ENCODE measurements around the gene ARSG.
A peak's percentile ranks its signal among the peaks of the same experiment; 100 is the strongest.

ARSG gene

DNA sequence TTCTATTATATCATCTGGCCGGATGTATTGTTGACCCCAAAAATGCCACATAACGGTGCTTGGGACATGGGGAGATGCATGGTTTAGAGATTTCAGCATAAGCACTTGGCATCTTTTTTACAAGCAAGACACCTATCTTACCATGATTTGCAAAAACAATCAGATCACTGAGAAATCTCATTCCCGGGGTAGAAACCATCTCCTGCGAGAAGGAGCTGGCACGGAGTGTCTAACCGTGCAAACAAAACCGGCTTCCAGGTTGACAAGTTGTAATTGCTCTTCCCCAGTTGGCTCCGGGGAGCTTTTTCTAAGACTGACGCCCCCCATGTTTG lies 1.4 kb upstream of the ARSG start:
- Histone ChIP-seq H3K4me1 (ENCODE audit: control insufficient read depth, low read length) (peaks cover 53% of the 10 kb centered on the region), H3K9me2 (replicated peaks; ENCODE audit: control insufficient read depth, low read length) (no peaks in the 10 kb centered on the region), H3F3A (ENCODE audit: control insufficient read depth, insufficient read depth) (peaks cover 24% of the 10 kb centered on the region), H3K4me3 (ENCODE audit: low read length) (peak overlapping the region; percentile 97), H4K20me1 (ENCODE audit: control insufficient read depth, insufficient read depth, low read depth, low read length) (no peaks in the 10 kb centered on the region), H3K36me3 (ENCODE audit: control insufficient read depth, low read length) (peaks cover 42% of the 10 kb centered on the region), H3K27ac (ENCODE audit: low read depth, low read length) (peak overlapping the region; percentile 97), H3K27me3 (ENCODE audit: control insufficient read depth, low read length) (no peaks in the 10 kb centered on the region), H3K4me2 (ENCODE audit: low read length) (peak overlapping the region; percentile 89), H3K9me3 (ENCODE audit: control insufficient read depth, insufficient read depth, low read length) (no peaks in the 10 kb centered on the region), H3K79me2 (ENCODE audit: control insufficient read depth, low read length) (peaks cover 77% of the 10 kb centered on the region)
- TF ChIP-seq, protein P1, sequence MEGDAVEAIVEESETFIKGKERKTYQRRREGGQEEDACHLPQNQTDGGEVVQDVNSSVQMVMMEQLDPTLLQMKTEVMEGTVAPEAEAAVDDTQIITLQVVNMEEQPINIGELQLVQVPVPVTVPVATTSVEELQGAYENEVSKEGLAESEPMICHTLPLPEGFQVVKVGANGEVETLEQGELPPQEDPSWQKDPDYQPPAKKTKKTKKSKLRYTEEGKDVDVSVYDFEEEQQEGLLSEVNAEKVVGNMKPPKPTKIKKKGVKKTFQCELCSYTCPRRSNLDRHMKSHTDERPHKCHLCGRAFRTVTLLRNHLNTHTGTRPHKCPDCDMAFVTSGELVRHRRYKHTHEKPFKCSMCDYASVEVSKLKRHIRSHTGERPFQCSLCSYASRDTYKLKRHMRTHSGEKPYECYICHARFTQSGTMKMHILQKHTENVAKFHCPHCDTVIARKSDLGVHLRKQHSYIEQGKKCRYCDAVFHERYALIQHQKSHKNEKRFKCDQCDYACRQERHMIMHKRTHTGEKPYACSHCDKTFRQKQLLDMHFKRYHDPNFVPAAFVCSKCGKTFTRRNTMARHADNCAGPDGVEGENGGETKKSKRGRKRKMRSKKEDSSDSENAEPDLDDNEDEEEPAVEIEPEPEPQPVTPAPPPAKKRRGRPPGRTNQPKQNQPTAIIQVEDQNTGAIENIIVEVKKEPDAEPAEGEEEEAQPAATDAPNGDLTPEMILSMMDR (IDR thresholded peaks at IDR 0.05; ENCODE audit: low read depth, low read length, poor library complexity, severe bottlenecking) = no peak
- no peak for TF ChIP-seq EZH2phosphoT487 (IDR thresholded peaks at IDR 0.05; ENCODE audit: borderline replicate concordance, low read length)

DNA sequence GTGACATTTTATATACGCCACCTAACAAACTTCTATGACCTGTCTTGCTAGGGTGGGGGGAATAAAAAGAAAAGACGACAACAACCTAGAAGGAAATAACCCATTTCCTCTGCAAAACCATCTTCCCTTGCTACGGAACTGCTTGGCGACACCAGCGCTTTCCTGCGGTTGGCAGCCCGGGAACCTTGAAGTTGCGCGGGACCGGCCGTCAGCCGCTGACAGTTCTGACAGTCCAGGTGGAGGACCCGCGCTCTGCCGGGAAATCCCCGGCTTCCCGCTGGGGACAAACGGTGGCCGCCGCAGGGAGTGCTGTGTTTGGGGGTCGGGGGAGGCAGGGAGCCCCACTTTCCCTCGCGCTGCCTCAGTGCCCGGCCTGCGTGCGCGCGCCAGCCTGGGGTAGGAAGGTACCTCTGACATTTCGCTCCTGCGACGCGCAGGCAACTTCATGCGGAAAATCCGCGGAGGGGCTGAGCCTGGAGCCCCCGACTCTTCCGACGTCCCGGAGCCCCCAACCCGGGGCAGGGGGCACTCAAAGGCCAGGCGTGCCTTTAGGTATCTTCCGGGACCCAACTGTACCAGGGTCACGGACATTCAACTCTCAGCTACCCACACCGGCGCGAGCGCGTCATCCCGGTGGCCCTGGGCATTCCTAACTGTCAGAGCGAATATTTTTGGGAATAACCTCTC lies 884 bp upstream of the ARSG start:
- Histone ChIP-seq H3K9me2 (replicated peaks; ENCODE audit: control insufficient read depth, low read length) (no peaks in the 10 kb centered on the region), H3K4me1 (ENCODE audit: control insufficient read depth, low read length) (peaks cover 48% of the 10 kb centered on the region), H3F3A (ENCODE audit: control insufficient read depth, insufficient read depth) (peaks cover 24% of the 10 kb centered on the region), H3K4me2 (ENCODE audit: low read length) (peak overlapping the region; percentile 89), H4K20me1 (ENCODE audit: control insufficient read depth, insufficient read depth, low read depth, low read length) (no peaks in the 10 kb centered on the region), H3K4me3 (ENCODE audit: low read length) (peak overlapping the region; percentile 97), H3K27me3 (ENCODE audit: control insufficient read depth, low read length) (no peaks in the 10 kb centered on the region), H3K36me3 (ENCODE audit: control insufficient read depth, low read length) (peaks cover 36% of the 10 kb centered on the region), H3K27ac (ENCODE audit: low read depth, low read length) (peak overlapping the region; percentile 97), H3K9me3 (ENCODE audit: control insufficient read depth, insufficient read depth, low read length) (no peaks in the 10 kb centered on the region), H3K79me2 (ENCODE audit: control insufficient read depth, low read length) (peaks cover 72% of the 10 kb centered on the region)
- TF ChIP-seq EZH2phosphoT487 (IDR thresholded peaks at IDR 0.05; ENCODE audit: borderline replicate concordance, low read length) = no peak
- TF ChIP-seq, protein P1 (IDR thresholded peaks at IDR 0.05; ENCODE audit: low read depth, low read length, poor library complexity, severe bottlenecking) = no peak

DNA sequence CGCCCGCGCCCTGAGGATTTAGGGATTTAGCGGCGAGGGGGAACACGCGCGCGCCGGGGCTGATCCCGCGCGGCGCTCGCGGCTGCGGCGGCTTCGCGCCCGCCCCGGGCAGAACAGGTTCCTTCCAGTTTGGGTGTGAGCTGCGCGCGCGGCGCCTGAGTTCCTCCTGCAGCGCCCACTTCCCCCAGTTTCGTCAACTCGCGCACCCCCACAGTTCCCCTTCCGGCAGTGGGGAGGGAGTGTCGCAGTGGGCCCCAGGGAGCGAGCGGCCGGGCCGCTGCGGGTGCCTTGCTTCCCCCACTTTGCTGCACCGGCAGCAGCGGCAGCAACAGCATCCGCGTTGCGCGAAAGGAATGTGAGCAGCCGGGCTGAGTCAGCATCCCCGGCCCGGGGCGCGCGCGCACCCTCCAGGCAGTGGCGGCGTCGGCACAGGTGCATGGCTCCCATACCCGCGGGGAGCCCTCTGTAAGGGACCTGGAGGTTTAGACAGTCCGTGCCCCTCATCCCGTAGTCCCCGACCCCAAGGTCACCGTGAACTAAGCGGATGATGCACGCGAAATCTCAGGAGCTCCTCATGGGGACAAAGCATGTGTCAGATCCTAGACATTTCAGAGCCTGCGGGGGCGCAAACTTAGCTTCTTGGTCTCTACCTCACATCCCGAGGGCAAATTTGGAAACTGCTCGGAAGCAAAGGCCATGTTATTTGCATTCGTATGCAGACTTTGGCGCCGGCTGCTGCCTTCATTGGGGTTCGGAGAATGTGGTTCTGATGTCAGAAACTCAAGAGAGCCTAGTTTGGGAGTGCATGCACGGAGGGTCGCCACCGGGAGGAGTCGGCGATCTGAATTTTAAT lies 767 bp downstream of the ARSG start:
- no peaks in the 10 kb centered on the region for H3K9me2 ChIP-seq (replicated peaks; ENCODE audit: control insufficient read depth, low read length)
- peaks cover 47% of the 10 kb centered on the region for H3K4me1 ChIP-seq (ENCODE audit: control insufficient read depth, low read length)
- H3K27me3 ChIP-seq (ENCODE audit: control insufficient read depth, low read length) = no peaks in the 10 kb centered on the region
- peak overlapping the region; percentile 97 for H3K4me3 ChIP-seq (ENCODE audit: low read length)
- H3K4me2 ChIP-seq (ENCODE audit: low read length) = peak overlapping the region; percentile 89
- H3K9me3 ChIP-seq (ENCODE audit: control insufficient read depth, insufficient read depth, low read length) = no peaks in the 10 kb centered on the region
- H3K36me3 ChIP-seq (ENCODE audit: control insufficient read depth, low read length) = peaks cover 24% of the 10 kb centered on the region
- peak overlapping the region; percentile 97 for H3K27ac ChIP-seq (ENCODE audit: low read depth, low read length)
- peaks cover 24% of the 10 kb centered on the region for H3F3A ChIP-seq (ENCODE audit: control insufficient read depth, insufficient read depth)
- no peaks in the 10 kb centered on the region for H4K20me1 ChIP-seq (ENCODE audit: control insufficient read depth, insufficient read depth, low read depth, low read length)
- H3K79me2 ChIP-seq (ENCODE audit: control insufficient read depth, low read length) = peaks cover 57% of the 10 kb centered on the region
- no peak for TF ChIP-seq EZH2phosphoT487 (IDR thresholded peaks at IDR 0.05; ENCODE audit: borderline replicate concordance, low read length)
- TF ChIP-seq, protein P1 (IDR thresholded peaks at IDR 0.05; ENCODE audit: low read depth, low read length, poor library complexity, severe bottlenecking) = peak; percentile 49
